Liver (tissue), 9 donors: Measurements from ENCODE around the gene RSAD2. TPM values are rescaled to one million over a fixed set of nuclear protein-coding genes. Genes with fewer than 3 reads are reported as not detected.

Experiments
- DNase-seq: peaks from one replicate; pipeline ENCODE4 v3.0.0-alpha.2; 2017; ENCODE audit warnings: low spot score
- H3K27ac ChIP-seq, 2 donors: one replicate each; pipeline ENCODE4 v1.7.0; 2013; ENCODE audit warnings: inconsistent platforms in 2 of 2, low read length in 2 of 2, control low read depth in 1 of 2, low read depth in 1 of 2, mild to moderate bottlenecking in 1 of 2
- H3K27me3 ChIP-seq, 4 donors: one replicate each; pipeline versions ENCODE4 v1.6.1 to v1.7.0; 2013; ENCODE audit warnings: low read length in 3 of 4, inconsistent platforms in 1 of 4, mild to moderate bottlenecking in 1 of 4, moderate library complexity in 1 of 4; ENCODE audit not compliant: control insufficient read depth in 4 of 4, insufficient read depth in 4 of 4
- H3K36me3 ChIP-seq, 4 donors: one replicate each; pipeline versions ENCODE4 v1.6.1 to v1.7.0; 2013; ENCODE audit warnings: low read length in 3 of 4, mild to moderate bottlenecking in 3 of 4, low read depth in 1 of 4, moderate library complexity in 1 of 4; ENCODE audit not compliant: control insufficient read depth in 4 of 4, insufficient read depth in 3 of 4
- H3K4me1 ChIP-seq, 4 donors: one replicate each; pipeline versions ENCODE4 v1.6.1 to v1.7.0; 2013; ENCODE audit warnings: low read length in 3 of 4, mild to moderate bottlenecking in 3 of 4, moderate library complexity in 1 of 4; ENCODE audit not compliant: control insufficient read depth in 4 of 4, insufficient read depth in 4 of 4
- H3K4me3 ChIP-seq, 3 donors: one replicate each; pipeline versions ENCODE4 v1.6.1 to v1.7.0; 2013; ENCODE audit warnings: low read length in 3 of 3, control low read depth in 1 of 3, low read depth in 1 of 3, mild to moderate bottlenecking in 1 of 3
- H3K9ac ChIP-seq, 2 donors: one replicate each; pipeline ENCODE4 v1.7.0; 2013; ENCODE audit warnings: low read length in 2 of 2, mild to moderate bottlenecking in 2 of 2, moderate library complexity in 2 of 2, control low read depth in 1 of 2, low read depth in 1 of 2
- H3K9me3 ChIP-seq, 4 donors: one replicate each; pipeline versions ENCODE4 v1.6.1 to v1.7.0; 2013; ENCODE audit warnings: low read length in 3 of 4; ENCODE audit not compliant: control insufficient read depth in 4 of 4
- FOXA1 ChIP-seq: IDR thresholded peaks from 2 replicates; pipeline ENCODE4 v1.6.1; 2016; ENCODE audit warnings: antibody characterized with exemption
- GABPA ChIP-seq, 2 donors: IDR thresholded peaks in 1 of 2; conservative IDR thresholded peaks in 1 of 2; 2 replicates each; pipeline ENCODE4 v1.6.1; 2016; ENCODE audit warnings: antibody characterized with exemption in 2 of 2, mild to moderate bottlenecking in 1 of 2, moderate library complexity in 1 of 2
- HNF4A ChIP-seq, 2 donors: conservative IDR thresholded peaks; 2 replicates each; pipeline ENCODE4 v1.6.1; 2016; ENCODE audit warnings: antibody characterized with exemption in 2 of 2, mild to moderate bottlenecking in 2 of 2
- HNF4G ChIP-seq: IDR thresholded peaks from 2 replicates; pipeline ENCODE4 v1.6.1; 2016; ENCODE audit warnings: antibody characterized with exemption
- NR2F2 ChIP-seq: IDR thresholded peaks from 2 replicates; pipeline ENCODE4 v1.6.1; 2016; ENCODE audit warnings: antibody characterized with exemption
- SP1 ChIP-seq: IDR thresholded peaks from 2 replicates; pipeline ENCODE4 v1.6.1; 2018; ENCODE audit warnings: antibody characterized with exemption, mild to moderate bottlenecking
- TAF1 ChIP-seq: conservative IDR thresholded peaks from 2 replicates; pipeline ENCODE4 v1.6.1; 2016; ENCODE audit warnings: antibody characterized with exemption, mild to moderate bottlenecking
- WGBS: extraction: QIAGEN DNeasy Blood & Tissue Kit; methylation state at CpG from one replicate; pipeline ENCODE4 v1.1.7; 2013; 5-methylcytosine and 5-hydroxymethylcytosine counted together
- polyA plus RNA-seq, 2 donors: library from polyadenylated mRNA; stranded (reverse) in 1 of 2; unstranded in 1 of 2; fragments of 200-250 nt in 1 of 2; fragments of >200 nt in 1 of 2; fragmentation: Nextera tagmentation in 1 of 2; extraction: Ambion mirVana in 1 of 2; gene quantifications; one replicate each; pipeline versions ENCODE4 v1.2.1 to v1.2.3, GENCODE V29; 2013 to 2015
- total RNA-seq, 2 donors: library from RNA; depleted of rRNA; stranded (reverse); fragments of >200 nt; gene quantifications; one replicate each; pipeline ENCODE4 v1.2.3, GENCODE V29; 2014
- TF ChIP-seq, protein P1 (sequence below): fragments of 150-350 bp; IDR thresholded peaks from 2 replicates; pipeline ENCODE4 v1.5.1; 2017; ENCODE audit warnings: improper control_type of control experiment, low read depth, low read length; ENCODE audit not compliant: missing input control
- TF ChIP-seq, protein P2 (sequence below): IDR thresholded peaks from 2 replicates; pipeline ENCODE4 v1.6.1; 2016; ENCODE audit warnings: antibody characterized with exemption
- donor health status: healthy.
- donor health status: healthy.
- donor health status: healthy.
- donor health status: healthy.
- donor health status: healthy.

RSAD2 gene
- total and polyA plus RNA-seq, 4 donors = 1.3 to 15.9 (median 1.9) TPM

DNA sequence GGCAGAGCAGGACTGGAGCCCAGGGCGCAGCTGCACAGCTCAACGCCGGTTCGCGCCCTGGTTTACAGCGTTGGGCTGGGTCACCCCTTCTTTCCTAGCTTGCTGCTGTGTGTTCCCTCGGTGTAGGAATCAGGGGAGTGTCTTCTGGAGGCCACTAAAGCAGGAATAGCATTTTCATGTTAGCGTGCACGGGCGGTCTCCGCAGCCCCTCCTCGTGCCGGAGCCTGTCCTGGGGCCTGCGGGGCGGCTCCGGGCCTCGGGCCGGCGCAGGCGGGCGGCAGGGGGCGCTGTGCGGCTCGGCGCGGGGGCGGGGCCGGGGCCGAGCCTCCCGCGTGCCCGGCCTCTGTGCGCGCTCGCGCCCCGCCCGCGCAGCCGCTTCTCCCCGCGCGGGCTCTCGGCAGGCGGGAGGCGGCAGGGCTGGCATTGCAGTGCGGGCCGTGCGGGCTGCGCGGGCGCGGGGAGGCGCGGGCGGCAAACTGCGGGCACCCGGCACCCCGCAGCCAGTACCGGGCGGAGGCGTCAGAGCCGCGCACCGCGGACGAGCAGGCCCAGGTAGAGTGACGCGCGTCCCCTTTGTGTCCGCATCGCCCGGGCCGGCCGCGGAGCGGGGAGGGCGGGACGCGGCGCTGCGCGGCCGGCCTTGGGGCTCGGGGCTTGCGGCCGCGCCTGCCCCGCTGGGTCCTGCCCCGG lies 39.6 kb downstream of the RSAD2 start, which contains the start of gene RNF144A:
Gene RNF144A (plus strand): TSS at position 342 of the 690 bp plus-strand sequence. CDS start 79,515 bp downstream, outside the sequence.
- TF ChIP-seq HNF4A (conservative IDR thresholded peaks at IDR 0.05) = no peak
- TF ChIP-seq, protein P1, sequence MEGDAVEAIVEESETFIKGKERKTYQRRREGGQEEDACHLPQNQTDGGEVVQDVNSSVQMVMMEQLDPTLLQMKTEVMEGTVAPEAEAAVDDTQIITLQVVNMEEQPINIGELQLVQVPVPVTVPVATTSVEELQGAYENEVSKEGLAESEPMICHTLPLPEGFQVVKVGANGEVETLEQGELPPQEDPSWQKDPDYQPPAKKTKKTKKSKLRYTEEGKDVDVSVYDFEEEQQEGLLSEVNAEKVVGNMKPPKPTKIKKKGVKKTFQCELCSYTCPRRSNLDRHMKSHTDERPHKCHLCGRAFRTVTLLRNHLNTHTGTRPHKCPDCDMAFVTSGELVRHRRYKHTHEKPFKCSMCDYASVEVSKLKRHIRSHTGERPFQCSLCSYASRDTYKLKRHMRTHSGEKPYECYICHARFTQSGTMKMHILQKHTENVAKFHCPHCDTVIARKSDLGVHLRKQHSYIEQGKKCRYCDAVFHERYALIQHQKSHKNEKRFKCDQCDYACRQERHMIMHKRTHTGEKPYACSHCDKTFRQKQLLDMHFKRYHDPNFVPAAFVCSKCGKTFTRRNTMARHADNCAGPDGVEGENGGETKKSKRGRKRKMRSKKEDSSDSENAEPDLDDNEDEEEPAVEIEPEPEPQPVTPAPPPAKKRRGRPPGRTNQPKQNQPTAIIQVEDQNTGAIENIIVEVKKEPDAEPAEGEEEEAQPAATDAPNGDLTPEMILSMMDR = peak; percentile 61
- no peaks in the 10 kb centered on the region for H3K9me3 ChIP-seq
- H3K27me3 ChIP-seq = no peaks in the 10 kb centered on the region
- peak within 1 kb of the TSS; percentile 45 to 86 (median 64) for H3K4me3 ChIP-seq
- H3K36me3 ChIP-seq = no peaks in the 10 kb centered on the region
- peak; percentile 84 for DNase-seq
- peaks cover 6 to 12% (median 7%) of the 10 kb centered on the region in 4 donors for H3K4me1 ChIP-seq
- peak within 1 kb of the TSS in 1 of 2 donors; percentile 20 for H3K9ac ChIP-seq
- WGBS = 4% methylated on average over 90 of the region's 90 CpGs
- H3K27ac ChIP-seq = no peak within 1 kb of the TSS

DNA sequence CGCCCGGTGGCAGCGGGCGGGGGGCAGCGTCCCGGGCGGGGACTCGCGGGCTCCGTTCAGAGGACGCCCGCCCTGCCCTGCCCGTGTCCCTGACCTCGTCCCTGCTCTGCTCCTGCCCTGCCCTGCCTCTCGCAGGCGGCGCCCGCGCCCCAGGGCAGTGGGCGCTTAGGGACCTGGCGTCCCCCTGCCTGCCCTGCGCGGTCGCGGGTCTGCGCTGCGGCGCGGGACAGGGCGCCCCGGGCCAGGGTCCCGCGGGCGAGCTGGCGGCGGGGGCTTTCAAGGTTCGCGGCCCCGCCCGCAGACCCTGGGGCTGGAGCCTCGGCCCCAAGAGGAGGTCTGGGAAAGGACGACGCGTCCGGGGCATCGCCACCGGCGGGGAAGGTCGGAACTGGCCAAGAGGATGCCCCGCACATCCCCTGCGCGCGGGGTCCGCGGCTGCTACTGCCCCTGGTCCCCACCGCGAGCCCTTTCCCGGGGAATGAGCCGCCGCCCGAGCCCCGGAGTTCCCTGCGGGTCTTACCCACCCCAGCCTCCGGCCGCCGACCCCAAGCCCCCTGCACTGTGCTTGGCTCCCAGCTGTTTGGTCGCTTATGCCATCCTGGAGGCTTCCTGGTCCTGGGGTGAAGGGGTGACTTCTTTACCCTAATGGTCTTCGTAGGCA lies 40.3 kb downstream of the RSAD2 start:
- Histone ChIP-seq H3K4me1 (peaks cover 6 to 12% (median 7%) of the 10 kb centered on the region in 4 donors), H3K36me3 (no peaks in the 10 kb centered on the region), H3K27me3 (no peaks in the 10 kb centered on the region), H3K4me3 (peak overlapping the region; percentile 45 to 86 (median 64)), H3K27ac (no peak overlapping the region), H3K9me3 (no peaks in the 10 kb centered on the region), H3K9ac (peak overlapping the region in 1 of 2 donors; percentile 20)
- DNase-seq = no peak
- TF ChIP-seq TAF1 (no peak), HNF4G (no peak), SP1 (no peak)
- WGBS = 3% methylated on average over 68 of the region's 68 CpGs

DNA sequence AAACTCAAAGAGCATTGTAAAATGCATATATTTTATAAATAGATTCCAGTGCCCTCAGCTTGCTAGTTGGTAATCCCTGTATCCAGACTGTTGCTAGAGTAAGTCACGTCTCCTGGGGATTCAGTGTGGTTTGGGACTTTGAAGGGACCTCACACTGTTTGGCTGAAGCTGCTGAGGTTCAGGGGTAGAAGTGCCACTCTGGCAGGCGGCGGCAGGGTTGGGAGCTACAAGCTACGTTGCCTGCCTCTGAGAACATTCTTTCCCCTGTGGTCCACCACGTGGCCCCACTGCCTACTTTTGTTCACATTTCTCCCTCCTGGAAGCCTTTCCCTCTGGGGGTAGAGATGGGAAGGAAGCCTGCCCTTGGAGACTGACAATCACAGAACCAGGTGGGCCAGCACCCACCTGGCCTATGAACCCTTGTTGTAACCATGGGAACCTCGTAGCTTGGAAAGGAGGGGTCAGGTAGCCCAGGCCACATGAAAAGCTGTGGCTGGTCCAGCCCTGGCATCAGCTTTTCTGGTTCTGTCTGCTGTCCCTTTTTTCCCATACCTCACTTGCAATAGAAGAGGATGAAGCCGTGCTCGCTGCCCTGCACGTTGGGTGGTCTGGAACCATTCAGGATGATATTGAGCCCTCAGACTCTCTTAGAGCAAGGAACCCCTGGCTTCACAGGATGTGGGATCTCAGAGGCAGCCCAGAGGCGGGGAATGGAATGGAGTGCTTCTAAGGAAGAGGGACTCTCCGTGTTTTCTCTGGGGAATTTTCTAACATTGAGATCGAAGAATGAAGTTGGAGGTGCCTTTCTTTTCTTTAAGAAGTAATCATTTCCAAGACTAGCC lies 42.5 kb downstream of the RSAD2 start:
- peaks cover 6 to 12% (median 7%) of the 10 kb centered on the region in 4 donors for H3K4me1 ChIP-seq
- no peak for DNase-seq
- no peak overlapping the region for H3K9ac ChIP-seq
- H3K4me3 ChIP-seq = no peak overlapping the region
- WGBS = 83% methylated on average over 12 of the region's 12 CpGs
- H3K36me3 ChIP-seq = no peaks in the 10 kb centered on the region
- H3K9me3 ChIP-seq = no peaks in the 10 kb centered on the region
- no peak overlapping the region for H3K27ac ChIP-seq
- TF ChIP-seq FOXA1 (no peak), SP1 (no peak), NR2F2 (no peak), GABPA (IDR thresholded peaks at IDR 0.05 in 1 of 2, conservative IDR thresholded peaks at IDR 0.05 in 1 of 2) (no peak), HNF4G (no peak)
- TF ChIP-seq, protein P2, sequence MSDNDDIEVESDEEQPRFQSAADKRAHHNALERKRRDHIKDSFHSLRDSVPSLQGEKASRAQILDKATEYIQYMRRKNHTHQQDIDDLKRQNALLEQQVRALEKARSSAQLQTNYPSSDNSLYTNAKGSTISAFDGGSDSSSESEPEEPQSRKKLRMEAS = no peak
- H3K27me3 ChIP-seq = no peaks in the 10 kb centered on the region
